ENCODE measurements around the gene ZNF566. TPM values are rescaled to one million over a fixed set of nuclear protein-coding genes. Genes with fewer than 3 reads are reported as not detected.

Gene ZNF566
- total RNA-seq, 1 donor from 2014 or later: 20.8 TPM

- H3K36me3 Mint-ChIP-seq (ENCODE audit: low read depth): peaks cover 76% of the 10 kb centered on the region
- peaks cover 29% of the 10 kb centered on the region for H3K9me3 Mint-ChIP-seq
- H3K27ac Mint-ChIP-seq (ENCODE audit: unreplicated experiment): no peak overlapping the region
- H3K4me3 Mint-ChIP-seq: no peak overlapping the region
- DNase-seq (ENCODE audit: low read depth, low spot score): no peak
- no peak for TF ChIP-seq CTCF (conservative IDR thresholded peaks at IDR 0.05)
- no peaks in the 10 kb centered on the region for H3K4me1 Mint-ChIP-seq
- H3K27me3 Mint-ChIP-seq (ENCODE audit: low read depth): no peaks in the 10 kb centered on the region
Measured at GRCh38 chr19:36449059-36449670, 40.2 kb downstream of the ZNF566 start.

GRCh38 chr19:36441339-36441738, 48.0 kb downstream of the ZNF566 start:
- no peak for DNase-seq (ENCODE audit: low read depth, low spot score)
- Mint-ChIP-seq H3K4me3 (no peak overlapping the region), H3K27ac (ENCODE audit: unreplicated experiment) (no peak overlapping the region), H3K4me1 (no peaks in the 10 kb centered on the region), H3K27me3 (ENCODE audit: low read depth) (peaks cover 5% of the 10 kb centered on the region), H3K36me3 (ENCODE audit: low read depth) (peaks cover 29% of the 10 kb centered on the region), H3K9me3 (peaks cover 19% of the 10 kb centered on the region)
- TF ChIP-seq CTCF (conservative IDR thresholded peaks at IDR 0.05): no peak

- no peak for TF ChIP-seq CTCF (conservative IDR thresholded peaks at IDR 0.05)
- Mint-ChIP-seq H3K36me3 (ENCODE audit: low read depth) (peaks cover 8% of the 10 kb centered on the region), H3K27me3 (ENCODE audit: low read depth) (peaks cover 5% of the 10 kb centered on the region), H3K4me1 (no peaks in the 10 kb centered on the region), H3K27ac (ENCODE audit: unreplicated experiment) (no peak overlapping the region), H3K4me3 (no peak overlapping the region), H3K9me3 (peaks cover 15% of the 10 kb centered on the region)
- no peak for DNase-seq (ENCODE audit: low read depth, low spot score)
Measured at GRCh38 chr19:36436531-36436930, 52.8 kb downstream of the ZNF566 start.

- Mint-ChIP-seq H3K27me3 (ENCODE audit: low read depth) (peaks cover 2% of the 10 kb centered on the region), H3K4me1 (peaks cover 1% of the 10 kb centered on the region), H3K27ac (ENCODE audit: unreplicated experiment) (no peak overlapping the region), H3K9me3 (peaks cover 8% of the 10 kb centered on the region), H3K4me3 (no peak overlapping the region), H3K36me3 (ENCODE audit: low read depth) (peaks cover 2% of the 10 kb centered on the region)
- no peak for DNase-seq (ENCODE audit: low read depth, low spot score)
- no peak for TF ChIP-seq CTCF (conservative IDR thresholded peaks at IDR 0.05)
Measured at GRCh38 chr19:36423925-36424324, 65.4 kb downstream of the ZNF566 start.

- no peak overlapping the region for H3K27ac Mint-ChIP-seq (ENCODE audit: unreplicated experiment)
- peaks cover 2% of the 10 kb centered on the region for H3K27me3 Mint-ChIP-seq (ENCODE audit: low read depth)
- peaks cover 8% of the 10 kb centered on the region for H3K9me3 Mint-ChIP-seq
- peaks cover 15% of the 10 kb centered on the region for H3K36me3 Mint-ChIP-seq (ENCODE audit: low read depth)
- peak overlapping the region; percentile 73 for H3K4me3 Mint-ChIP-seq
- peaks cover 20% of the 10 kb centered on the region for H3K4me1 Mint-ChIP-seq
- no peak for TF ChIP-seq CTCF (conservative IDR thresholded peaks at IDR 0.05)
- no peak for DNase-seq (ENCODE audit: low read depth, low spot score)
Measured at GRCh38 chr19:36421749-36422481, 67.4 kb downstream of the ZNF566 start.

Measured in neural crest cell (in vitro differentiated cells).